Uterus (tissue), 4 donors: ENCODE results near the gene SCAMP5. TPM values are rescaled to one million over a fixed set of nuclear protein-coding genes. Genes with fewer than 3 reads are reported as not detected.

Source experiments
- DNase-seq, 2 donors: peaks; one replicate each; pipeline ENCODE4 v3.0.0-alpha.2; 2019 to 2020
- H3K27ac ChIP-seq, 2 donors: fragments of 200-600 bp; sonication (generic); 1 replicate in 1 of 2; 2 replicates in 1 of 2; pipeline ENCODE4 v1.5.1; 2016 to 2018
- H3K27me3 ChIP-seq, 2 donors: fragments of 200-600 bp; sonication (generic); one replicate each; pipeline ENCODE4 v1.5.1; 2018 to 2019; ENCODE audit warnings: control low read depth in 1 of 2
- H3K36me3 ChIP-seq, 2 donors: fragments of 200-600 bp; sonication (generic); one replicate each; pipeline ENCODE4 v1.5.1; 2019; ENCODE audit warnings: control low read depth in 1 of 2
- H3K4me1 ChIP-seq, 2 donors: fragments of 200-600 bp; sonication (generic); one replicate each; pipeline ENCODE4 v1.5.1; 2018 to 2019; ENCODE audit warnings: control low read depth in 1 of 2
- H3K4me3 ChIP-seq, 2 donors: fragments of 200-600 bp; sonication (generic); 1 replicate in 1 of 2; 2 replicates in 1 of 2; pipeline ENCODE4 v1.5.1; 2018 to 2019; ENCODE audit warnings: mild to moderate bottlenecking in 1 of 2
- H3K9me3 ChIP-seq, 2 donors: fragments of 200-600 bp; sonication (generic); one replicate each; pipeline ENCODE4 v1.5.1; 2019; ENCODE audit warnings: control low read depth in 1 of 2
- CTCF ChIP-seq, 4 experiments: fragments of 200-600 bp in 2 of 4; fragments of 450-650 bp in 2 of 4; sonication (generic) in 2 of 4; IDR thresholded peaks; one replicate each; pipeline ENCODE4 v1.5.1; 2016 to 2019; ENCODE audit warnings: antibody characterized with exemption in 4 of 4, mild to moderate bottlenecking in 2 of 4, moderate library complexity in 1 of 4
- POLR2A ChIP-seq, 2 donors: fragments of 450-650 bp; IDR thresholded peaks; one replicate each; pipeline ENCODE4 v1.6.1; 2016; ENCODE audit warnings: antibody characterized with exemption in 2 of 2, mild to moderate bottlenecking in 1 of 2, moderate library complexity in 1 of 2
- intact Hi-C: fragments of 100-400 bp; cut with DNase I; formaldehyde crosslinking; loops from one replicate; pipeline ENCODE4 v1.15.1; 2023; ENCODE audit warnings: low total_unique reads
- total RNA-seq, 4 donors: library from RNA; depleted of rRNA in 3 of 4; stranded (reverse); fragments of >200 nt in 3 of 4; gene quantifications; one replicate each; pipeline versions ENCODE4 v1.1.0 to v1.2.4, GENCODE V29; 2014 to 2023
- donor health status: DM: yes; HTN: yes; CAD: no.

Gene SCAMP5, protein sequence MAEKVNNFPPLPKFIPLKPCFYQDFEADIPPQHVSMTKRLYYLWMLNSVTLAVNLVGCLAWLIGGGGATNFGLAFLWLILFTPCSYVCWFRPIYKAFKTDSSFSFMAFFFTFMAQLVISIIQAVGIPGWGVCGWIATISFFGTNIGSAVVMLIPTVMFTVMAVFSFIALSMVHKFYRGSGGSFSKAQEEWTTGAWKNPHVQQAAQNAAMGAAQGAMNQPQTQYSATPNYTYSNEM
- total RNA-seq, result 1 to 10 TPM in 3 of 4 donors, under 1 TPM in 1; 0.29 to 6.6 (median 1.9) TPM

DNA sequence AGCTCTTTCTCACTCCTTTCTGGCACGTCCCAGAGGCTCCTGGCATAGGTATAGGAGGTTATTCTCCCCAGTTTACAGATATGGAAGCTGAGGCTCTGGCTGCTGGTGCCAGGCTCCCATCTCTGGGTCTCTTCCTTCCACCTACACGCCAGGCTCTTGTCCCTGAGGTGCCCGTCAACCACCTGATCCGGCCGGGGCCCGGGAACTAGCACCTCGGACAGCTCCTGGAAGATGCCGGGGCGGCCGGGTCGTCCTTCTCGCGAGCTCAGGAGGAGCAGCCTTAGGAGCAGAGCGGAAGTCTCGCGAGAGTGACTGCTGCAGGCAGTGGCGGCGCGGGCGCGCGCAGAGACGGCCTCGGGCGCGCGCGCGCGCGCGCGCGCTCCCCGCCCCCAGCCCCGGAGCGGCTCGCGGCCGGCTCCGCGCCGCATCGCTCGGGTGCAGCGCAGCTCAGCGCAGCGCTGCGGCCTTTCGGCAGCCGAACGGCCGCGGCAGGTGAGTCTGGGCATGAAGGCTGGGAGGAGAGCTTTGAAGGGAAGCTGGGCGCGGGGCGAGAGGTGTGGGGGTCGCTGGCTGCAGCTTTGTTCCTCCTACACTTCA is at the start of gene SCAMP5:
Gene SCAMP5 (plus strand): TSS at position 382 of the 597 bp plus-strand sequence. CDS start 16,277 bp downstream, outside the sequence.
- intact Hi-C loops, result no loop called here
- H3K4me1 ChIP-seq, result peaks cover 0 to 7% of the 10 kb centered on the region in 2 donors
- no peaks in the 10 kb centered on the region for H3K27me3 ChIP-seq
- peak within 1 kb of the TSS; percentile 45 to 55 for H3K4me3 ChIP-seq
- peak; percentile 81 to 90 for DNase-seq
- H3K9me3 ChIP-seq, result no peaks in the 10 kb centered on the region
- TF ChIP-seq CTCF (IDR thresholded peaks at IDR 0.05) (no peak), POLR2A (IDR thresholded peaks at IDR 0.05) (no peak)
- no peaks in the 10 kb centered on the region for H3K36me3 ChIP-seq
- H3K27ac ChIP-seq, result no peak within 1 kb of the TSS

DNA sequence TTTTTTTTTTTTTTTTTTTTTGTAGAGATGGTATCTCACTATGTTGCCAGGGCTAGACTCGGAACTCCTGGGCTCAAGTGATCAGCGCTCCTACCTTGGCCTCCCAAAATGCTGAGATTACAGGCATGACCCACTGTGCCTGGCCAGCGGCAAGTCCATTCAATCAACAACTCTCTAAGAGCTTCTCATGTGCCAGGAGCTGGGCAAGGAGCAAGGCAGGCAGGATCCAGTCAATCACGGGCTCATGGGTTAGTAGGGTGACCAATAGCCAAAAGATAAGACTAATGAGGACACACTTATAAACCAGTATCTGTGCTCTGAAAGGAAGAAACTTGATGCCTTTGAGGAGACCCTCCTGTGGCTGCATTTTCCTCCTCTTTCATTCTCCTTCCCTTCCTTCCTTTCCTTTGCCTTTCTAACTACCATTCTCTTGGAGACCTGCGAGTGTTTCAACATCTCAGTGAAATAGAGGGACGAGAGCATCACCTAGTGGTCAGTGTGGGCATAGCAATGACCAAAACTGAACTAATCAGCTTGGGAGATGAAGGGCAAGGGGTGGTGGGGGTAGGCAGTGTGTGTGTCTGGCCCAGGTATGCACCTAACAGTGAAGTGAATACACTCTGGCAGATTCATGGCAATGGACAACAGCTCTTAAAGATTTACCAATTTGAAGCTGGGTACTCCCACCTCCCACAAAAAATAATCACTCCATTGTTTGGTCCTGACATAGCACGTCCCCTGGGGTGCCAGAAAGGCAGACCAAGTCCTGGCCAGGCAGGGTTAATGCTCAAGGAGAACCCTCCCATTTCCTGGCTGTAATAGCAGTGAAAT is 45.1 kb upstream of the SCAMP5 start:
- no peak overlapping the region for H3K4me3 ChIP-seq
- H3K27me3 ChIP-seq, result no peaks in the 10 kb centered on the region
- intact Hi-C loops, result loop anchor here (5.0 kb wide), 1 partner anchor 178 kb away; no protein-coding TSS in a partner anchor
- H3K9me3 ChIP-seq, result no peaks in the 10 kb centered on the region
- no peak overlapping the region for H3K27ac ChIP-seq
- no peak for TF ChIP-seq POLR2A (IDR thresholded peaks at IDR 0.05)
- TF ChIP-seq CTCF (IDR thresholded peaks at IDR 0.05), result peak; percentile 94 to 99 (median 98)
- no peaks in the 10 kb centered on the region for H3K4me1 ChIP-seq
- DNase-seq, result peak; percentile 72 to 83
- no peaks in the 10 kb centered on the region for H3K36me3 ChIP-seq

DNA sequence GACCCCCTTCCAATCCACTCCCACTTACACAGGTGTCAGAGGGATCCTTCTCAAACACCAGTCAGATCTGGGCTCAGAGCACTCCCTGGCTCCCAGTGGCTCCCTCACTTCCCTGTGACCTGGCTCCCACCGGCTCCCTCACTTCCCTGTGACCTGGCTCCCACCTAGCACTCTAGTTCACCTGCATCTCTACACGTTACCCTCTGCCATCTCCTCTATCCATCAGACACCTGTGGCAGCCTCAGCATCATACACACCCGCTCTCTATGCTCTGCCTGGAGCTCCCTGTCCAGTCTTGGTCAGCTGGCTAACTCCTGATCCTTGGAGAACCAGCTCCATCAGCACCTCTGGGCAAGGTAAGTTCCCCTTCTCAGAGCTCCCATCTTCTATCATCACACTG is 44.4 kb upstream of the SCAMP5 start:
- no peak overlapping the region for H3K27ac ChIP-seq
- no peak overlapping the region for H3K4me3 ChIP-seq
- no peak for TF ChIP-seq CTCF (IDR thresholded peaks at IDR 0.05)
- TF ChIP-seq POLR2A (IDR thresholded peaks at IDR 0.05), result no peak
- no peaks in the 10 kb centered on the region for H3K27me3 ChIP-seq
- H3K4me1 ChIP-seq, result no peaks in the 10 kb centered on the region
- DNase-seq, result no peak
- no peaks in the 10 kb centered on the region for H3K9me3 ChIP-seq
- intact Hi-C loops, result loop anchor here (5.0 kb wide), 1 partner anchor 179 kb away; no protein-coding TSS in a partner anchor
- H3K36me3 ChIP-seq, result no peaks in the 10 kb centered on the region

GRCh38 chr15:74954515-74954914 is 40.8 kb upstream of the SCAMP5 start:
- H3K9me3 ChIP-seq, result no peaks in the 10 kb centered on the region
- peaks cover 4 to 17% of the 10 kb centered on the region in 2 donors for H3K27me3 ChIP-seq
- TF ChIP-seq POLR2A (IDR thresholded peaks at IDR 0.05) (no peak), CTCF (IDR thresholded peaks at IDR 0.05) (no peak)
- H3K36me3 ChIP-seq, result no peaks in the 10 kb centered on the region
- peak overlapping the region in 1 of 2 donors; percentile 56 for H3K4me3 ChIP-seq
- peak overlapping the region in 1 of 2 donors; percentile 15 for H3K27ac ChIP-seq
- peaks cover 0 to 7% of the 10 kb centered on the region in 2 donors for H3K4me1 ChIP-seq
- intact Hi-C loops, result loop anchor here (5.0 kb wide), 1 partner anchor 182 kb away; no protein-coding TSS in a partner anchor
- peak in 1 of 2 donors; percentile 23 for DNase-seq
